Fibroblast of skin of abdomen (primary cell): ENCODE data around the gene STUM.
A peak's percentile ranks its signal among the peaks of the same experiment; 100 is the strongest.

Experiments
- DNase-seq: peaks from one replicate; pipeline ENCODE4 v3.0.0-alpha.2; 2013

Gene STUM

GRCh38 chr1:226655251-226656163 is 106.9 kb downstream of the STUM start:
- no peak for DNase-seq

DNA sequence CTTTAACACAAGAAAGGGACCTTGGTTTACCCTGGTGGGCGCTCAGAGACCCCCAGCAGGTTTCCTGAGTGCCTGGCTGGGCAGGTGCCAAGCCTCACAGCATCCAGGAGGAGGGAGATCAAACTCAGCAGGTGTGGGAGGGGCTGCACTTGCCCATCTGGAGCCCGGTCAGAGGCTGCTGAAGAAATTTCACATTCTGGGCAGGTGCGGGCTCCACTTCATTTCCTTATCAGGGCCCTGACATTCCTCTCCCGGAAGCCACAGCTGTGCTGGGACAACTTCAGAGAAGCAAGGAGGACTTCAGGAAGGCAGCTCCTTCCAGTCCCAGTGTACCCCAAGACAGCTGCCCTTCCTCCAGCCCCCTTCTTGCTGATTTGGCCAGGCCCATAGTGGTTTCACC is 107.6 kb downstream of the STUM start:
- no peak for DNase-seq

- DNase-seq = peak; percentile 68
These were observed 108.2 kb downstream of the STUM start for GRCh38 chr1:226656601-226657277.

DNA sequence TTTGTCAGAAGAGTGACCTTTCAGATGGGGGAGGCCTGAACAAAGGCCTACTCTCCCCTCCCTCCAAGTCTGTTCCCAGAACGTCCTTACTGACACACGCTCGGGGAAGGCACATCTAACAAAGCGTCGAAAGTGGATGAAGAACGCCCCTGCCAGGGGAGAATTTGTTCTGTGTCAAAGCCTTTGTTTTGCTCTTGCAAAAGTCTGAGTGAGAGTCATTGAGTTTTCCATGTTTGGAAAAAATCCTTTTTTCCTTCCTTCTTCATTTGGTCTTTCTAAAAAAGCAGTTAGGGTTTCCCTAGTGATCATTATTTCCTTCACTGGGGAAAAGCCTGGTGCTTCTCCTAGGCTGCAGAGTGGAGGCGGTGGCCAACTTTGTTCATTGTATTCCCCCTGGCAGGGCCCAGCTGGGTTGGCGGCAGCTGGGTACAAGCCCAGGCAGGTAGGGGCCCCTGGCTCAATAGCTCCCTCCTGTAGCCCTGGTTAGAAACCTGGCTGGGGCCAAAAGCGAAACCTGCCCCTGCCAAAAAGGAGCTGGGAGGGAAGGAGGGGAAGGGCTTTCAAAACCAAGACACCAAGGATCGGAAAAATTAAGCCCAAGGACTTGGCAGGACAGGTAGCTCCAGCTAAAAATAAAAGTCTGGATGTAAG is 109.5 kb downstream of the STUM start:
- DNase-seq = no peak

GRCh38 chr1:226658546-226659125 is 110.1 kb downstream of the STUM start:
- DNase-seq = no peak
